ENCODE data around the gene PTBP1.

The PTBP1 gene

GRCh38 chr19:803099-803561 lies 5.9 kb downstream of the PTBP1 start:
- CTCF ChIA-PET, result no interaction called here
- no peak for TF ChIP-seq CTCF (IDR thresholded peaks at IDR 0.05; ENCODE audit: insufficient read depth, low read length, missing control alignments)
- H3K4me3 ChIP-seq (ENCODE audit: low read depth, low read length), result no peak overlapping the region
- no peak for DNase-seq (ENCODE audit: low read depth, low spot score)
- POLR2A ChIA-PET, result no interaction called here

- no peak for DNase-seq (ENCODE audit: low read depth, low spot score)
- no peak overlapping the region for H3K4me3 ChIP-seq (ENCODE audit: low read depth, low read length)
- ChIA-PET POLR2A (no interaction called here), CTCF (no interaction called here)
- no peak for TF ChIP-seq CTCF (IDR thresholded peaks at IDR 0.05; ENCODE audit: insufficient read depth, low read length, missing control alignments)
Observed at GRCh38 chr19:803686-804418, 6.6 kb downstream of the PTBP1 start.

GRCh38 chr19:804419-805165 lies 7.3 kb downstream of the PTBP1 start:
- no peak overlapping the region for H3K4me3 ChIP-seq (ENCODE audit: low read depth, low read length)
- CTCF ChIA-PET, result no interaction called here
- no peak for DNase-seq (ENCODE audit: low read depth, low spot score)
- TF ChIP-seq CTCF (IDR thresholded peaks at IDR 0.05; ENCODE audit: insufficient read depth, low read length, missing control alignments), result no peak
- POLR2A ChIA-PET, result no interaction called here

GRCh38 chr19:805166-805551 lies 7.9 kb downstream of the PTBP1 start:
- TF ChIP-seq CTCF (IDR thresholded peaks at IDR 0.05; ENCODE audit: insufficient read depth, low read length, missing control alignments), result no peak
- CTCF ChIA-PET, result no interaction called here
- POLR2A ChIA-PET, result no interaction called here
- DNase-seq (ENCODE audit: low read depth, low spot score), result no peak
- no peak overlapping the region for H3K4me3 ChIP-seq (ENCODE audit: low read depth, low read length)

- CTCF ChIA-PET, result no interaction called here
- POLR2A ChIA-PET, result no interaction called here
- no peak for TF ChIP-seq CTCF (IDR thresholded peaks at IDR 0.05; ENCODE audit: insufficient read depth, low read length, missing control alignments)
- no peak overlapping the region for H3K4me3 ChIP-seq (ENCODE audit: low read depth, low read length)
- DNase-seq (ENCODE audit: low read depth, low spot score), result no peak
Observed at GRCh38 chr19:805600-806550, 8.6 kb downstream of the PTBP1 start.
